H1 (cell line): ENCODE measurements around the gene SNRNP70. TPM values are rescaled to one million over a fixed set of nuclear protein-coding genes. Genes with fewer than 3 reads are reported as not detected.

ENCODE experiments used
- CTCF ChIA-PET: fragments of 300-600 bp; sonication (Branson Sonifier 250); formaldehyde crosslinking; loops from one replicate; lab custom pipeline; 2021; ENCODE audit not compliant: partially characterized antibody; lab: Charles Lee
- POLR2A ChIA-PET: fragments of 300-600 bp; sonication (Branson Sonifier 250); formaldehyde crosslinking; loops from one replicate; lab custom pipeline; 2021; ENCODE audit warnings: inconsistent platforms; ENCODE audit not compliant: partially characterized antibody; lab: Charles Lee
- DNase-seq, 2 experiments: peaks; one replicate each; pipeline versions ENCODE4 v3.0.0 to v3.0.0-alpha.2; 2010 to 2022; ENCODE audit warnings: low spot score in 2 of 2, low read depth in 1 of 2, mixed read lengths in 1 of 2
- FAIRE-seq: peaks from 2 replicates; lab custom pipeline; 2011; peaks lifted over from hg19 to GRCh38; lab: Jason Lieb, UNC
- H2AFZ ChIP-seq: 2 replicates; pipeline ENCODE4 v1.8.1; 2012; ENCODE audit warnings: low read length, inconsistent platforms
- H2AK5ac ChIP-seq: 2 replicates; pipeline ENCODE4 v1.6.1; 2013; ENCODE audit warnings: low read depth, low read length
- H2BK120ac ChIP-seq: replicated peaks from 2 replicates; pipeline ENCODE3; 2013; ENCODE audit warnings: low read depth, low read length, inconsistent platforms
- H2BK12ac ChIP-seq: 2 replicates; pipeline ENCODE4 v1.6.1; 2013; ENCODE audit warnings: low read depth, low read length
- H2BK15ac ChIP-seq: 2 replicates; pipeline ENCODE4 v1.6.1; 2013; ENCODE audit warnings: low read length
- H2BK20ac ChIP-seq: 2 replicates; pipeline ENCODE4 v1.6.1; 2013; ENCODE audit warnings: low read length
- H2BK5ac ChIP-seq: 2 replicates; pipeline ENCODE4 v1.6.1; 2013; ENCODE audit warnings: low read depth, low read length
- H3K14ac ChIP-seq: 2 replicates; pipeline ENCODE4 v1.6.1; 2013; ENCODE audit warnings: inconsistent platforms; ENCODE audit not compliant: insufficient read length
- H3K18ac ChIP-seq: 2 replicates; pipeline ENCODE4 v1.6.1; 2013; ENCODE audit warnings: low read length; ENCODE audit errors: extremely low read depth
- H3K23ac ChIP-seq: 2 replicates; pipeline ENCODE4 v1.6.1; 2013; ENCODE audit warnings: inconsistent platforms; ENCODE audit not compliant: insufficient read length
- H3K23me2 ChIP-seq: 2 replicates; pipeline ENCODE4 v1.6.1; 2013; ENCODE audit warnings: low read depth, low read length
- H3K27ac ChIP-seq: 2 replicates; pipeline ENCODE4 v1.6.1; 2011; ENCODE audit warnings: low read depth, low read length, inconsistent platforms
- H3K27me3 ChIP-seq, 4 experiments: replicated peaks in 1 of 4; 1 replicate in 1 of 4; 2 replicates in 3 of 4; pipeline versions ENCODE4 v1.6.1 to v1.8.1; 2011 to 2013; ENCODE audit warnings: low read length in 3 of 4, mild to moderate bottlenecking in 3 of 4, inconsistent platforms in 2 of 4, mixed read lengths in 2 of 4, moderate library complexity in 1 of 4; ENCODE audit not compliant: control insufficient read depth in 3 of 4, insufficient read depth in 3 of 4; ENCODE audit errors: extremely low read depth in 1 of 4
- H3K36me3 ChIP-seq, 4 experiments: 2 replicates each; pipeline versions ENCODE4 v1.6.1 to v1.8.1; 2011 to 2013; ENCODE audit warnings: mild to moderate bottlenecking in 4 of 4, low read length in 3 of 4, moderate library complexity in 2 of 4, control low read depth in 1 of 4, inconsistent platforms in 1 of 4; ENCODE audit not compliant: insufficient read depth in 4 of 4, control insufficient read depth in 2 of 4
- H3K4ac ChIP-seq: replicated peaks from 2 replicates; pipeline ENCODE3; 2013; ENCODE audit warnings: low read length, low read depth, mixed read lengths, inconsistent platforms; ENCODE audit not compliant: insufficient read length
- H3K4me1 ChIP-seq, 4 experiments: replicated peaks in 1 of 4; 1 replicate in 1 of 4; 2 replicates in 3 of 4; pipeline versions ENCODE4 v1.6.1 to v1.8.1; 2011 to 2013; ENCODE audit warnings: low read length in 3 of 4, inconsistent platforms in 2 of 4, mixed read lengths in 1 of 4; ENCODE audit not compliant: insufficient read depth in 4 of 4, control insufficient read depth in 3 of 4
- H3K4me2 ChIP-seq, 2 experiments: 2 replicates each; pipeline versions ENCODE4 v1.6.1 to v1.8.1; 2011 to 2013; ENCODE audit warnings: low read depth in 2 of 2, low read length in 2 of 2, control low read depth in 1 of 2, inconsistent platforms in 1 of 2, mild to moderate bottlenecking in 1 of 2; ENCODE audit not compliant: insufficient read depth in 1 of 2
- H3K4me3 ChIP-seq, 4 experiments: fragments of 200-600, 300-600 bp in 1 of 4; sonication (generic), shearing (Covaris generic), sonication (Bioruptor Twin) in 1 of 4; 2 replicates each; pipeline versions ENCODE4 v1.5.1 to v1.8.1; 2011 to 2016; ENCODE audit warnings: low read length in 4 of 4, low read depth in 3 of 4, control low read depth in 2 of 4, inconsistent platforms in 2 of 4, mild to moderate bottlenecking in 2 of 4, mixed read lengths in 1 of 4, moderate library complexity in 1 of 4; ENCODE audit not compliant: insufficient read depth in 2 of 4; ENCODE audit errors: extremely low read depth in 1 of 4
- H3K56ac ChIP-seq: replicated peaks from 2 replicates; pipeline ENCODE3; 2013; ENCODE audit warnings: low read depth, mild to moderate bottlenecking, mixed read lengths, low read length, inconsistent platforms; ENCODE audit not compliant: insufficient read length
- H3K79me1 ChIP-seq: 2 replicates; pipeline ENCODE4 v1.6.1; 2013; ENCODE audit warnings: low read depth, low read length, control low read depth
- H3K79me2 ChIP-seq, 2 experiments: 2 replicates each; pipeline versions ENCODE4 v1.6.1 to v1.8.1; 2012 to 2013; ENCODE audit warnings: low read length in 2 of 2, mild to moderate bottlenecking in 2 of 2, inconsistent platforms in 1 of 2; ENCODE audit not compliant: insufficient read depth in 2 of 2, control insufficient read depth in 1 of 2
- H3K9ac ChIP-seq, 4 experiments: replicated peaks in 1 of 4; 1 replicate in 1 of 4; 2 replicates in 3 of 4; pipeline versions ENCODE4 v1.6.1 to v1.8.1; 2011 to 2013; ENCODE audit warnings: low read depth in 3 of 4, low read length in 3 of 4, control low read depth in 2 of 4, mild to moderate bottlenecking in 2 of 4, moderate library complexity in 2 of 4, inconsistent platforms in 1 of 4; ENCODE audit errors: extremely low read depth in 1 of 4
- H3K9me3 ChIP-seq, 2 experiments: 2 replicates each; pipeline versions ENCODE4 v1.6.1 to v1.8.1; 2012 to 2013; ENCODE audit warnings: mild to moderate bottlenecking in 2 of 2, moderate library complexity in 2 of 2, control low read depth in 1 of 2, inconsistent platforms in 1 of 2, low read depth in 1 of 2, low read length in 1 of 2, mixed read lengths in 1 of 2; ENCODE audit not compliant: insufficient read depth in 2 of 2
- H4K20me1 ChIP-seq, 2 experiments: replicated peaks in 1 of 2; 2 replicates each; pipeline versions ENCODE3 to v1.8.1; 2011 to 2013; ENCODE audit warnings: inconsistent platforms in 2 of 2, low read length in 2 of 2, mild to moderate bottlenecking in 1 of 2; ENCODE audit not compliant: insufficient read depth in 2 of 2, control insufficient read depth in 1 of 2
- H4K5ac ChIP-seq: 2 replicates; pipeline ENCODE4 v1.6.1; 2013; ENCODE audit warnings: low read length, low read depth, mixed read lengths, inconsistent platforms; ENCODE audit not compliant: insufficient read length
- H4K8ac ChIP-seq: 2 replicates; pipeline ENCODE4 v1.8.0; 2013; ENCODE audit warnings: mild to moderate bottlenecking, moderate library complexity, low read length, inconsistent platforms; ENCODE audit not compliant: insufficient read depth; ENCODE audit errors: extremely low read depth
- H4K91ac ChIP-seq: replicated peaks from 2 replicates; pipeline ENCODE3; 2013; ENCODE audit warnings: low read length, mixed read lengths, inconsistent platforms; ENCODE audit not compliant: insufficient read length
- BCL11A ChIP-seq, 2 experiments: IDR thresholded peaks; one replicate each; pipeline ENCODE4 v1.6.1; 2011; ENCODE audit warnings: low read depth in 2 of 2, low read length in 2 of 2, mild to moderate bottlenecking in 2 of 2
- CBX5 ChIP-seq: fragments of 300-800, 300-1000 bp; sonication (generic); IDR thresholded peaks from 2 replicates; pipeline ENCODE4 v1.7.1; 2016; ENCODE audit warnings: antibody characterized with exemption, low read length, low read depth
- HDAC2 ChIP-seq, 2 experiments: fragments of 300-600 bp in 1 of 2; sonication (generic) in 1 of 2; IDR thresholded peaks; 2 replicates each; pipeline ENCODE4 v1.6.1; 2011 to 2012; ENCODE audit warnings: low read depth in 2 of 2, low read length in 2 of 2, mild to moderate bottlenecking in 2 of 2, moderate library complexity in 2 of 2, borderline replicate concordance in 1 of 2, inconsistent platforms in 1 of 2
- SIX5 ChIP-seq: IDR thresholded peaks from 2 replicates; pipeline ENCODE4 v1.6.1; 2011; ENCODE audit warnings: mild to moderate bottlenecking, low read depth, low read length
- SP1 ChIP-seq: IDR thresholded peaks from 2 replicates; pipeline ENCODE4 v1.6.1; 2011; ENCODE audit warnings: low read depth, low read length
- SP2 ChIP-seq: IDR thresholded peaks from 2 replicates; pipeline ENCODE4 v1.6.1; 2012; ENCODE audit warnings: mild to moderate bottlenecking, low read length, inconsistent platforms
- TAF7 ChIP-seq: optimal IDR thresholded peaks from 2 replicates; pipeline ENCODE3; 2011; ENCODE audit warnings: low read depth, mild to moderate bottlenecking, inconsistent platforms, low read length, moderate library complexity, borderline replicate concordance
- TCF12 ChIP-seq: IDR thresholded peaks from 2 replicates; pipeline ENCODE4 v1.6.1; 2011; ENCODE audit warnings: low read depth, mild to moderate bottlenecking, low read length
- WGBS, 2 experiments: shearing (Covaris generic) in 1 of 2; methylation state at CpG; one replicate each; pipeline versions ENCODE4 v1.1.6 to v1.1.7; 2013 to 2015; ENCODE audit warnings: low lambda C conversion rate in 2 of 2, mixed read lengths in 2 of 2, inconsistent platforms in 1 of 2, low coverage in 1 of 2, missing lambda C conversion rate in 1 of 2; ENCODE audit not compliant: insufficient replicate concordance in 2 of 2, insufficient coverage in 1 of 2, insufficient read length in 1 of 2; ENCODE audit errors: extremely low coverage in 1 of 2, missing lambda C conversion rate in 1 of 2; 5-methylcytosine and 5-hydroxymethylcytosine counted together
- polyA plus RNA-seq, 7 experiments: library from polyadenylated mRNA; depleted of rRNA in 3 of 7; stranded (reverse) in 5 of 7; unstranded in 2 of 7; fragments of >200 nt in 5 of 7; fragments of 200-250 nt in 2 of 7; gene quantifications; 1 replicate in 5 of 7; 2 replicates in 1 of 7; 4 replicates in 1 of 7; pipeline versions ENCODE4 v1.2.1 to v1.2.3, GENCODE V29; 2011 to 2013; ENCODE audit warnings: missing spikeins in 2 of 7, mixed read lengths in 2 of 7
- total RNA-seq: library from RNA; stranded (reverse); fragmentation: NEBNext Ultra II Directional; extraction: Animal tissue kit (Norgen Biotek cat#: 25700); gene quantifications from 2 replicates; pipeline ENCODE4 v1.2.1, GENCODE V29; 2021
- TF ChIP-seq, protein P1 (sequence below): IDR thresholded peaks from 2 replicates; pipeline ENCODE4 v1.6.1; 2012; ENCODE audit warnings: low read length, inconsistent platforms

The SNRNP70 gene
- total and polyA plus RNA-seq, 2 of the 8 experiments (the other 6 are each of a cell fraction or from before 2014, with no cell fraction given) = 231 to 235 TPM

DNA sequence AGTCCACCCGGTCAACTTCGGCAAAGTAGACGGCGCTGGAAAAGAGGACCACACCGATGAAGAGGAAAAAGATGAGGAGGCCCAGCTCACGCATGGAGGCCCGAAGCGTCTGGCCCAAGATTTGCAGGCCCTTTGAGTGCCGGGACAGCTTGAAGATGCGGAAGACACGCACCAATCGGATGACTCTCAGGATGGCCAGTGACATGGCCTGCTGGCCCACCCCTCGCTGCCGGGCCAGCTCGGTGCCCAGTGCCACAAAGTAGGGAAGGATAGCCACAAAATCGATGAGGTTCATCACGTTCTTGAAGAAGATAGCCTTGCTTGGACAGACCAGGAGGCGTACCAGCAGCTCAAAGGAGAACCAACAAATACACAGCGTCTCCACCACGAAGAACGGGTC, 14.8 kb upstream of the SNRNP70 start:
- no peak overlapping the region for H2AFZ ChIP-seq
- no peak overlapping the region for H2AK5ac ChIP-seq
- CTCF ChIA-PET = interaction anchor here (0.5 to 2.2 kb wide), 8 partner anchors 12 to 228 kb away, joined by 3 to 11 read pairs (median 4); partner anchors contain the start of genes CGB2, CGB7 and GYS1
- peaks cover 26 to 78% (median 68%) of the 10 kb centered on the region in 4 experiments for H3K27me3 ChIP-seq
- H3K56ac ChIP-seq = no peak overlapping the region
- H3K9me3 ChIP-seq = peaks cover 0 to 5% of the 10 kb centered on the region in 2 experiments; a peak in 1 of 4 replicates
- WGBS, 2 experiments = 93% methylated on average over 21 of the region's 21 CpGs; no CpG with 5 or more reads in 1 of the 2 experiments
- no peak overlapping the region for H2BK15ac ChIP-seq
- H4K8ac ChIP-seq = no peak overlapping the region; the same call in 1 of the 2 replicates
- no peak overlapping the region for H3K14ac ChIP-seq
- no peak overlapping the region for H2BK12ac ChIP-seq
- H4K20me1 ChIP-seq = no peaks in the 10 kb centered on the region
- H3K4me1 ChIP-seq = peaks cover 0 to 10% (median 7%) of the 10 kb centered on the region in 4 experiments; a peak in 6 of 7 replicates
- H4K91ac ChIP-seq = no peak overlapping the region
- POLR2A ChIA-PET = interaction anchor here (0.6 to 1.4 kb wide), 3 partner anchors 12 to 198 kb away, joined by 3 to 4 read pairs (median 3); partner anchors contain the start of gene PPP1R15A
- no peak overlapping the region for H3K4me2 ChIP-seq
- no peaks in the 10 kb centered on the region for H3K79me1 ChIP-seq
- no peak overlapping the region for H3K18ac ChIP-seq
- H2BK5ac ChIP-seq = no peak overlapping the region
- H2BK20ac ChIP-seq = no peak overlapping the region
- H4K5ac ChIP-seq = no peak overlapping the region
- DNase-seq (no peak), FAIRE-seq (no peak)
- H3K4me3 ChIP-seq = no peak overlapping the region
- no peak overlapping the region for H3K9ac ChIP-seq
- H3K23ac ChIP-seq = no peak overlapping the region
- peaks cover 4% of the 10 kb centered on the region for H3K23me2 ChIP-seq
- H3K79me2 ChIP-seq = no peaks in the 10 kb centered on the region
- no peak overlapping the region for H3K27ac ChIP-seq
- no peak overlapping the region for H3K4ac ChIP-seq
- peaks cover 0 to 4% (median 0%) of the 10 kb centered on the region in 4 experiments; a peak in 1 of 8 replicates for H3K36me3 ChIP-seq
- no peak overlapping the region for H2BK120ac ChIP-seq
- TF ChIP-seq TAF7 (no peak), CBX5 (no peak), SP1 (no peak), SIX5 (no peak), SP2 (no peak), TCF12 (no peak), HDAC2 (IDR thresholded peaks at IDR 0.05; ENCODE audit: borderline replicate concordance in 1 of 2, low read depth in 2 of 2, low read length in 2 of 2) (no peak), BCL11A (IDR thresholded peaks at IDR 0.05; ENCODE audit: low read depth in 2 of 2, low read length in 2 of 2) (no peak)
- TF ChIP-seq, protein P1, sequence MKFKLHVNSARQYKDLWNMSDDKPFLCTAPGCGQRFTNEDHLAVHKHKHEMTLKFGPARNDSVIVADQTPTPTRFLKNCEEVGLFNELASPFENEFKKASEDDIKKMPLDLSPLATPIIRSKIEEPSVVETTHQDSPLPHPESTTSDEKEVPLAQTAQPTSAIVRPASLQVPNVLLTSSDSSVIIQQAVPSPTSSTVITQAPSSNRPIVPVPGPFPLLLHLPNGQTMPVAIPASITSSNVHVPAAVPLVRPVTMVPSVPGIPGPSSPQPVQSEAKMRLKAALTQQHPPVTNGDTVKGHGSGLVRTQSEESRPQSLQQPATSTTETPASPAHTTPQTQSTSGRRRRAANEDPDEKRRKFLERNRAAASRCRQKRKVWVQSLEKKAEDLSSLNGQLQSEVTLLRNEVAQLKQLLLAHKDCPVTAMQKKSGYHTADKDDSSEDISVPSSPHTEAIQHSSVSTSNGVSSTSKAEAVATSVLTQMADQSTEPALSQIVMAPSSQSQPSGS = no peak
